Activated CD4-positive, alpha-beta T cell treated with anti-CD3 and anti-CD28 coated beads for 24 hours (primary cell): ENCODE measurements around the gene PAGR1.
"Not testable (repeated sequence)": the region's sequence is repeated elsewhere in the genome, so short reads cannot be mapped to it uniquely, and the experiment has no call there.

Source experiments
- DNase-seq, 2 donors: peaks; one replicate each; pipeline ENCODE4 v3.0.0-alpha.2; 2020; ENCODE audit warnings: low read depth in 2 of 2

Gene PAGR1

GRCh38 chr16:29812754-29813643 lies 3.0 kb upstream of the PAGR1 start:
- DNase-seq = no peak

GRCh38 chr16:29813644-29814562 lies 2.0 kb upstream of the PAGR1 start:
- DNase-seq = no peak

DNA sequence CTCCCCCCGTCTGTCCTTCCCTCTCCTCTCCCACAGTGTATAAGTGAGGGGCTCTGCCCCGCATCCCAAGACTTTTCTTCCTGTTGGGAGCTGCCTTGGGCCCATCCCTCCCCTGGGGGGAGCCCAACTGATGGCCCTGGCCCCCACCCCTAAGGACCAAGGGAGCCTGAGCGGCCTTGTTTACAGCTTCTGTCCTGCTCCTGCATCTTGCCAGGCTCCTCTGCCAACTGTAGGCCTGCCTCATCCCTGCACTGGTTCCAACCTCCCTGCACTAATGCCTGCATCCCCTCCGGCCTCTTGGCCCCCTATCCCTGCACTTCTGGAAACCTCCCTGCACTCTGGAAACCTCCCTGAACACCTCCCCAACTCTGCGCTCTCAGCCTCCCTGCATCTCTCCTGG lies 1.4 kb upstream of the PAGR1 start:
- DNase-seq = no peak

GRCh38 chr16:29815032-29815721 lies 775 bp upstream of the PAGR1 start:
- no peak for DNase-seq

DNA sequence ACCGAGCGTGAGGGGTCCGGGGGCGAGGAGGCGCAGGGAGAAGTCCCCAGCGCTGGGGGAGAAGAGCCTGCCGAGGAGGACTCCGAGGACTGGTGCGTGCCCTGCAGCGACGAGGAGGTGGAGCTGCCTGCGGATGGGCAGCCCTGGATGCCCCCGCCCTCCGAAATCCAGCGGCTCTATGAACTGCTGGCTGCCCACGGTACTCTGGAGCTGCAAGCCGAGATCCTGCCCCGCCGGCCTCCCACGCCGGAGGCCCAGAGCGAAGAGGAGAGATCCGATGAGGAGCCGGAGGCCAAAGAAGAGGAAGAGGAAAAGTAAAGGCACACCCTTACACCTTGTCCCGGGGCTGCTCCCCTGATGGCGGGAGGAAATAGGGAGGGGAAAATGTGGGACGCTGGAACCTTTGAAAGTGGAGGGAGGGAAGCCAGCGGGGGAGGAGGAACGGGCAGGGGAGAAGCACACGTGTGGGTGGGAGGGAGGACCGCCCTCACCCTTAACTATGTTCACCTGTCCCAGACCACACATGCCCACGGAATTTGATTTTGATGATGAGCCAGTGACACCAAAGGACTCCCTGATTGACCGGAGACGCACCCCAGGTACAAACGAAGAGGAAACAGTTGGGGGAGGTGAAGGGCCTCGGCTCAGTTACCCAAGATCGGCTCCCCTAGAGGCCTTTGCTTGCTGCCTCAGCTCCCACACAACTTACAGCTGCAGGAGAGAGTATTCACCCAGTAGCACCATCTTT lies 916 bp downstream of the PAGR1 start:
- DNase-seq = no peak

- DNase-seq = no peak
These were observed 2.1 kb downstream of the PAGR1 start for GRCh38 chr16:29818082-29818481.

DNA sequence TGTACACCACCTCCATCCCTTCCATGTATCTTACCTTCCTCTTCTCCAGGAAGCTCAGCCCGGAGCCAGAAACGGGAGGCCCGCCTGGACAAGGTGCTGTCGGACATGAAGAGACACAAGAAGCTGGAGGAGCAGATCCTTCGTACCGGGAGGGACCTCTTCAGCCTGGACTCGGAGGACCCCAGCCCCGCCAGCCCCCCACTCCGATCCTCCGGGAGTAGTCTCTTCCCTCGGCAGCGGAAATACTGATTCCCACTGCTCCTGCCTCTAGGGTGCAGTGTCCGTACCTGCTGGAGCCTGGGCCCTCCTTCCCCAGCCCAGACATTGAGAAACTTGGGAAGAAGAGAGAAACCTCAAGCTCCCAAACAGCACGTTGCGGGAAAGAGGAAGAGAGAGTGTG lies 3.6 kb downstream of the PAGR1 start:
- DNase-seq = no peak

GRCh38 chr16:29820271-29820701 lies 4.3 kb downstream of the PAGR1 start, which contains the start of gene MVP:
TSS of gene MVP (plus strand) at chr16:29820462. CDS start at chr16:29830550, 10,088 bp downstream.
- no peak for DNase-seq

GRCh38 chr16:29820730-29821642 lies 5.0 kb downstream of the PAGR1 start:
- DNase-seq = no peak

DNA sequence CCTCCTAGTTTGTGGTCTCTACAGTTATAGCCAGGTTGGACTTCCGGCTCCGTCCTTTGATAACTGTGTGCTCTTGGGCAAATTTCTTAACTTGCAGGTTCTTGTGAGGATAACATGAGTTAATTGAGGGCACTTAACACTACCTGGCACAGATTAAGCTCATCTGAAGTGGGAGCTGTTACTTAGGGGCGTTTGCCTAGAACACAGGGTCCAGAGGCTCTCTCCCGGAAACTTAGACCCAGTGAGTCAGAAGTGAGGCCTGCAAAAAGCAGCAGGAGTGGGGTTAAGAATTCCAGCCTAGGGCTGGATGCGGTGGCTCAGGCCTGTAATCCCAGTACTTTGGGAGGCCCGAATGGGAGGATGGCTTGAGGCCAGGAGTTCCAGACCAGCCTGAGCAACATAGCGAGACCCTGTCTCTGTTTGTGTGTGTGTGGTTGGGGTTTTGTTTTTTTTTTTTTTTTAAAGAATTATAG lies 5.7 kb downstream of the PAGR1 start:
- no peak for DNase-seq

GRCh38 chr16:29824589-29825144 lies 8.7 kb downstream of the PAGR1 start:
- no peak for DNase-seq

GRCh38 chr16:29825145-29826044 lies 9.4 kb downstream of the PAGR1 start:
- no peak for DNase-seq

DNA sequence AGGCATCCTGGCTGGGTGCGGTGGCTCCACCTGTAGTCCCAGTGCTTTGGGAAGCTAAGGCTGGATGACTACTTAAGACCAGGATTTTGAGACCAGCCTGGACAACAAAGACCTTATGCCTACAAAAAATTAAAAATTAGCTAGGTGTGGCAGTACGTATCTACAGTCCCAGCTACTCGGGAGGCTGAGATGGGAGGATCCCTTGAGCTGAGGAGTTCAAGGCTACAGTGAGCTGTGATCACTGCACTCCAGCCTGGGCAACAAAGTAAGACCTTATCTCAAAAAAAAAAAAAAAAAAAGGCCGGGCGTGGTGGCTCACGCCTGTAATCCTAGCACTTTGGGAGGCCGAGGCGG lies 10.4 kb downstream of the PAGR1 start:
- no peak for DNase-seq

GRCh38 chr16:29830774-29831173 lies 14.8 kb downstream of the PAGR1 start:
- no peak for DNase-seq

DNA sequence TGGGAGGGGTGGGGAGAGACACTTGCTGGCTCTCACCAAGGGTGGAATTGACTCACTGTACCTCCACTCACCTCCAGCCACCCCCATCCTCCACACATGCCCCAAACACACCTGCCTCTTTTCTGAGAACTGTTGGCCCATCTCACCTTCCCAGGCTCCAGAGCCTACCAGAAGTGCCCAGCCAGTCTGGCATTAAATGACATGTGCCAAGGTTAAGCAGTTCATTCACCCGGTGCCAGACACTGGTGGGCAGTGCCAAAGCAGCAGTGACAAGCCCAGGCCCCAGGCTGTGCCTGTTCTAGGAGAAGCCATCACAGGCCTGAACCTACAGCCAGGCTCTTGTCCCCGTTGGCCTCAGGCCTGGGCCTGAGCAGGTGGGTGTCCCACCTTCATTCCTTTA lies 15.5 kb downstream of the PAGR1 start:
- no peak for DNase-seq

DNA sequence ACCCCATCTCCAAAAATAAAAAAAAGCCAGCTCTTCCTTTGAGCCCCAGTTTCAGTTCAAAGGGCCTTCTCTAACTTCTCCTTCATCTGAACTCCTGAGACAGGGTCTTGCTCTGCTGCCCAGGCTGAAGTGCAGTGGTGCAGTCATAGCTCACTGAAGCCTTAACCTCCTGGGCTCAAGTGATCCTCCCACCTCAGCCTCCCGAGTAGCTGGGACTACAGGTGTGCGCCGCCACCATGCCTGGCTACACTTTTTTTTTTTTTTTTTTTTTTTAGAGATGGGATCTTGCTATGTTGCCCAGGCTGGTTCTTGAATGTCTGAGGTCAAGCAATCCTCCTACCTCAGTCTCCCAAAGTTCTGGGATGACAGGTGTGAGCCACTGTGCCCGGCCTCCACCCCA lies 17.3 kb downstream of the PAGR1 start:
- DNase-seq = not testable (repeated sequence)

GRCh38 chr16:29834079-29834478 lies 18.1 kb downstream of the PAGR1 start:
- DNase-seq = no peak

DNA sequence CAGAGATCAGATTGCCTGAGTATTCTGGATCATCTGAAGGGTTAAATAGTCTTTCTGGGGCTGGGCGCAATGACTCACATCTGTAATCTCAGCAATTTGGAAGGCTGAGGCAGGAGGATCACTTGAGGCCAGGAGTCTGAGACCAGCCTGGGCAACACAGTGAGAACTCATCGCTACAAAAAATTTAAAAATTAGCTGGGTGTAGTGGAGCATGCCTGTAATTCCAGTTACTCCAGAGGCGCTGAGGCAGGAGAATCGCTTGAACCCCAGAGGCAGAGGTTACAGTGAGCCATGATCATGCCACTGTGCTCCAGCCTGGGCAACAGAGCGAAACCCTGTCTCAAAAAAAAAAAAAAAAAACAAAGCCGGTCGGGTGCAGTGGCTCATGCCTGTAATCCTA lies 20.0 kb downstream of the PAGR1 start:
- DNase-seq = no peak

DNA sequence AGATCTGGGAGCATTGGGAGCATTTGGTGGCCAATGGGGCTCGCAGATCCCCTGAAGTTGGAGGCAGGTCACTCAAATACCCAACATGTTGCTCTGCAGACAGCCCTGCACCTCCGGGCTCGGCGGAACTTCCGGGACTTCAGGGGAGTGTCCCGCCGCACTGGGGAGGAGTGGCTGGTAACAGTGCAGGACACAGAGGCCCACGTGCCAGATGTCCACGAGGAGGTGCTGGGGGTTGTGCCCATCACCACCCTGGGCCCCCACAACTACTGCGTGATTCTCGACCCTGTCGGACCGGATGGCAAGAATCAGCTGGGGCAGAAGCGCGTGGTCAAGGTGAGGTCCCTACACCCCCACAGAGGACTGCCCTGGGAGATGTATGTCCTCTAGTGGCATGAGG lies 20.7 kb downstream of the PAGR1 start:
- no peak for DNase-seq
